IgD-negative memory B cell (primary cell): ENCODE results near the gene TIMM44. TPM values are rescaled to one million over a fixed set of nuclear protein-coding genes. Genes with fewer than 3 reads are reported as not detected.
"Not testable (repeated sequence)": the region's sequence is repeated elsewhere in the genome, so short reads cannot be mapped to it uniquely, and the experiment has no call there.

Source experiments
- H3K27ac Mint-ChIP-seq, 3 donors: one replicate each; pipeline ENCODE4 v1.8.0; 2020 to 2022; ENCODE audit warnings: mild to moderate bottlenecking in 3 of 3, mixed read lengths in 3 of 3, moderate library complexity in 1 of 3
- H3K27me3 Mint-ChIP-seq: one replicate; pipeline ENCODE4 v1.8.0; 2021; ENCODE audit warnings: mixed read lengths
- H3K36me3 Mint-ChIP-seq: one replicate; pipeline ENCODE4 v1.8.0; 2020; ENCODE audit warnings: mild to moderate bottlenecking, mixed read lengths
- H3K4me1 Mint-ChIP-seq, 3 donors: one replicate each; pipeline ENCODE4 v1.8.0; 2020 to 2022; ENCODE audit warnings: mixed read lengths in 3 of 3, mild to moderate bottlenecking in 1 of 3
- H3K4me3 Mint-ChIP-seq, 4 donors: one replicate each; pipeline ENCODE4 v1.8.0; 2020 to 2022; ENCODE audit warnings: mild to moderate bottlenecking in 4 of 4, mixed read lengths in 4 of 4, moderate library complexity in 3 of 4
- H3K9me3 Mint-ChIP-seq, 3 donors: one replicate each; pipeline ENCODE4 v1.8.0; 2020 to 2021; ENCODE audit warnings: mixed read lengths in 3 of 3, mild to moderate bottlenecking in 1 of 3
- polyA plus RNA-seq: library from polyadenylated mRNA; unstranded; fragments of 300-500 nt; fragmentation: Illumina TruSeq; gene quantifications from one replicate; pipeline ENCODE4 v1.2.3, GENCODE V29; 2021

The TIMM44 gene
- polyA plus RNA-seq, 1 donor from 2014 or later = 16.1 TPM

DNA sequence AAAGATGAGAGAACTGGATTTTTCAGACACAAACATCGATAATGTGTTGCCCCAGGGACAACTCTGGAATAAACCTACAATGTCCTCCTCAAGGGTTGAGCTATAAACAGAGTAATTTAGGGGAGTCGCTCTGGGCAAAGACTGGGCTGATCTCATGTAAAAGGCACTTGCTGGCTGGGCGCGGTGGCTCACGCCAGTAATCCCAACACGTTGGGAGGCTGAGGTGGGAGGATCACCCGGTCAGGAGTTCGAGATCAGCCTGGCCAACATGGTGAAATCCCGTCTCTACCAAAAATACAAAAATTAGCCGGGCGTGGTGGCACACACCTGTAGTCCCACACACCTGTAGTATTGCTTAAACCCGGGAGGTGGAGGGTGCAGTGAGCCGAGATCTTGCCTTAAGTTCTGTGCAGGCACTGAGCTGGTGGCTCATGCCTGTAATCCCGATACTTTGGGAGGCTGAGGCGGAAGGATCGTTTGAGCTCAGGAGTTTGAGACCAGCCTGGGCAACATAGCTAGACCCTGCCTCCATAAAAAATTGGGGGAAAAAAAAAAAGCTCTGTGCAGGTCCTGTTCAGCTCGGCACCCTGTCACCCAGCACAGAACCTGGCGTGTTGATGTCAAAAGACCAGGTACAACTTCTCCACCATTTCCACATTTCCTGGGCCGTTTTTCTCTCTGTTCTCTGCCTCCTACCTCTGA is 1.4 kb downstream of the TIMM44 start:
- H3K4me3 Mint-ChIP-seq = peak overlapping the region in 3 of 4 donors; percentile 64 to 87 (median 83)
- peaks cover 2% of the 10 kb centered on the region for H3K36me3 Mint-ChIP-seq

DNA sequence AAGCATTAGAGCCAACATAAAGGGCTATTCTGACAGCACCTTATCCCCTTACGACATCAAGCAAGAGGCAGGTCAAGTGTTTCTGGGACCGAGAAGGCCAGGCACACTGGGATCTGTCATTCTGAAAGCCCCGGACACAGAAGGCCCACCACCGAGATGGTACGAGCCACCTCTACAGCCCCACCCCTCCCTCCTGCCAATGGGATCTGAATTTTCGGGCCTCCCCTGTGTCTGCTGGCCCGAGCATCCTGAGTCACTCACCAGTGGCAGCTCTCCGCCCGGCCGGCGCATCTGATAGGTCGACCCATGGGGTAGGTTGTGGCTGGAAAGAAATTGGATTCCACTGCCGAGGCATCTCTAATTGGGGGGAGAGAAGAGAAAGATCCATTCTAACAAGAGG is 2.6 kb downstream of the TIMM44 start:
- no peaks in the 10 kb centered on the region for H3K9me3 Mint-ChIP-seq
- H3K4me3 Mint-ChIP-seq = peak overlapping the region in 3 of 4 donors; percentile 23 to 72 (median 48)
- H3K36me3 Mint-ChIP-seq = peaks cover 4% of the 10 kb centered on the region
- peaks cover 8 to 18% (median 15%) of the 10 kb centered on the region in 3 donors for H3K4me1 Mint-ChIP-seq
- H3K27me3 Mint-ChIP-seq = no peaks in the 10 kb centered on the region
- H3K27ac Mint-ChIP-seq = peak overlapping the region in 1 of 3 donors; percentile 53

More for the DNA sequence above, 1.4 kb downstream of the TIMM44 start:
- Mint-ChIP-seq H3K4me1 (peaks cover 8 to 18% (median 15%) of the 10 kb centered on the region in 3 donors), H3K27ac (peak overlapping the region in 2 of 3 donors; percentile 36 to 39), H3K9me3 (no peaks in the 10 kb centered on the region), H3K27me3 (no peaks in the 10 kb centered on the region)

GRCh38 chr19:7934766-7935165 is 8.7 kb downstream of the TIMM44 start:
- Mint-ChIP-seq H3K9me3 (no peaks in the 10 kb centered on the region), H3K4me1 (peaks cover 0 to 3% (median 3%) of the 10 kb centered on the region in 3 donors), H3K27me3 (no peaks in the 10 kb centered on the region), H3K27ac (no peak overlapping the region), H3K4me3 (no peak overlapping the region), H3K36me3 (peaks cover 2% of the 10 kb centered on the region)

DNA sequence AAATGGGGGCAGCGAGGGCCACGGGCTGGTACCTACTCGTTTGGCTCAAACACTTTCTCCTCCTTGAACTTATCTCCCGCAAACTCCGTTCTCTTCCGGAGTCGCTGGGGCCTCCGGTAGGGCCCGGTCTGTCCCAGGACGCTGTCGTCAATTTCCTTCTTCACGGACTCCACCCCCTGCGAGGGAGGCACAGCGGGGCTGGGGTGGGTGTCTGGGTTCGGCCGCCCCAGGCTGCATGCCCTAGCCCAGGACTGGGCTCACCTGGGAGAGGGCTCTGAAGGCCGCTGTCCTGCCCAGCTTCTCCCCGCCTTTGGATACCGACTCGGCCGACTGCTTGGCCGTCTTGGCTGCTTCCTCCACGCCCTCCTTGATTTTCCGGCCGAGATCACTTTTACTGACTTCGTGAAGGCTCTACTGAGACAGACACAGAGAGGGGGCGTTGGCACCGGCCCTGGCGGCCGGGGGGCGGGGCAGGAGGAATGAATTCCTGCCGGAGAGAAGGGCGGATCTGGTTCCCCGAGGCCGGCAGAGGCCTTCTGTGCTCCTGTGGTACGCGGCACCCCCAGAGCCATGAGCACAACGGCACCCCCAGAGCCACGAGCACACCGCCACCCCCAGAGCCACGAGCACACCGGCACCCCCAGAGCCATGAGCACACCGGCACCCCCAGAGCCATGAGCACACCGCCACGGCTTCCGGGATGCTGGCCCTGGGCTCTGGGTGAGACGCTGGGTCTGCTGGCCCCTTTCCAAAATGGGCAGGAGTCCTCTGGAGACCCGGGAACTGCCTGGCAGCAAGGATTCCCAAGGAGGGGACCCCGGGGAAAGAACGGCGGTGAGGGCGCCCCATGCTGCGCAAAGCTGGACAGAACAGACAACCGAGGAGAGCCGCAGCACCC is 9.4 kb downstream of the TIMM44 start:
- no peak overlapping the region for H3K27ac Mint-ChIP-seq
- H3K4me1 Mint-ChIP-seq = peaks cover 0 to 3% (median 3%) of the 10 kb centered on the region in 3 donors
- no peaks in the 10 kb centered on the region for H3K27me3 Mint-ChIP-seq
- no peak overlapping the region for H3K4me3 Mint-ChIP-seq
- H3K36me3 Mint-ChIP-seq = peaks cover 2% of the 10 kb centered on the region
- H3K9me3 Mint-ChIP-seq = no peaks in the 10 kb centered on the region

DNA sequence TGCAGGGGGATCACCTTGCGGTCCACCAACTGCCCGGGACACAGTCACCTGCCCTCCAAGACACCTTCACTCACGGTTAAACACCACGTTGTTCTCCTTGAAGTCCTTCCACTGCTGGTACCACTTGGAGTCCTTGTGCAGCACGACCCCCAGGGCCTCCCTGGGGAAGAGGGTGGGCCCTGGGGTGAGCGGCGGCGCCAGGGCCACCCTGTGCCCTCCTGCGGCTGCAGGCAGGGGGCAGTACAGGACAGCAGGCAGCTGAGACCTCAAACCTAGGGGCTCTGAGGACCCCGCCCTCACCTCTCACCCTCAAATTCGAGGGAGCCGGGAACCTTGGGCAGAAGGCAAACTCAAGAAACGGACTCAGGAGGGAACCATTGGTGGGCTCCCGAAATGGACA is 10.1 kb downstream of the TIMM44 start:
- Mint-ChIP-seq H3K9me3 (no peaks in the 10 kb centered on the region), H3K27ac (no peak overlapping the region), H3K4me3 (no peak overlapping the region), H3K4me1 (peaks cover 0 to 3% (median 0%) of the 10 kb centered on the region in 3 donors), H3K36me3 (peaks cover 4% of the 10 kb centered on the region), H3K27me3 (no peaks in the 10 kb centered on the region)

DNA sequence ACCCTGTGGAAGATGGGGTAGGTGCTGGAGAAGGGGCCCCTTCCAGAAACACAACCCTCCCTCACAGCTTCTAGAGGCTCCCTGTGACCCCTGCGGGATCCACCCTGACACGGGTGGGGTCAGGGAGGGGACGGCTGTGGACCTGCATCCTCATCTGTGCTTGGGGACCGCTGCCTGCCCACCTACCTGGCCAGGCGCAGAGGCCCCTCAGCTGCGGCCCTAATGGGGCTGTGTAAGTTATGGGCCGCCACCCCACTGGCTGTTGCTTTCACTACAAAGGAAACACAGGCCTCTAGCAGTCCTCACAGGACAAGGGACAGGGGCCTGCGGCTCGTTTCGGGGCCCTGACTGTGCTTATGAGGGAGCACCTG is 10.6 kb downstream of the TIMM44 start:
- H3K4me3 Mint-ChIP-seq = no peak overlapping the region
- H3K9me3 Mint-ChIP-seq = no peaks in the 10 kb centered on the region
- H3K27ac Mint-ChIP-seq = no peak overlapping the region
- H3K36me3 Mint-ChIP-seq = peaks cover 6% of the 10 kb centered on the region
- H3K27me3 Mint-ChIP-seq = no peaks in the 10 kb centered on the region
- peaks cover 0 to 7% (median 0%) of the 10 kb centered on the region in 3 donors for H3K4me1 Mint-ChIP-seq

GRCh38 chr19:7932276-7932929 is 11.1 kb downstream of the TIMM44 start:
- Mint-ChIP-seq H3K27ac (no peak overlapping the region), H3K9me3 (no peaks in the 10 kb centered on the region), H3K27me3 (no peaks in the 10 kb centered on the region), H3K4me1 (peaks cover 0 to 7% (median 0%) of the 10 kb centered on the region in 3 donors), H3K36me3 (peaks cover 6% of the 10 kb centered on the region), H3K4me3 (peak overlapping the region in 1 of 4 donors; percentile 55)

GRCh38 chr19:7931221-7932061 is 12.0 kb downstream of the TIMM44 start:
- peaks cover 4% of the 10 kb centered on the region for H3K36me3 Mint-ChIP-seq
- H3K9me3 Mint-ChIP-seq = no peaks in the 10 kb centered on the region
- H3K27ac Mint-ChIP-seq = no peak overlapping the region
- no peak overlapping the region for H3K4me3 Mint-ChIP-seq
- no peaks in the 10 kb centered on the region for H3K27me3 Mint-ChIP-seq
- peaks cover 0 to 7% (median 0%) of the 10 kb centered on the region in 3 donors for H3K4me1 Mint-ChIP-seq

DNA sequence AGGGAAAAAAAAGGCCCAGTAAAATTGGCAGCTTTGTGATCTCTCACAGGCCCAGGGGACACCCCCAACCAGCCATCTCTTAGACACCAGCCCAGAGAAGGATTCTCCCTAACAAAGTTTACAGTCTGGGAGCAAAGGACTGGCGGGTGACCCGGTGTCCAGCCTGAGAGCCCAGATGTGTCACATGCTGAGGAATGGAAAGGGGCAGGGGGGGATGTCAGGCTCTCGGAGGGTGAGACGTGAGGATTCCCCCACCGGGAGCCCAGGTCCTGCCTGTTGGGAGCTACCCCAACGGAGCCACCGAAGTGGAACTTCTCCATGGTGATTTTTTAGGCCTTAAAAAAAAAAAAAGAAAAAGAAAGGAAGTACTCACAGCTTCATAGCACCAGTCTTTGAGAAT is 12.7 kb downstream of the TIMM44 start:
- H3K27ac Mint-ChIP-seq = no peak overlapping the region

DNA sequence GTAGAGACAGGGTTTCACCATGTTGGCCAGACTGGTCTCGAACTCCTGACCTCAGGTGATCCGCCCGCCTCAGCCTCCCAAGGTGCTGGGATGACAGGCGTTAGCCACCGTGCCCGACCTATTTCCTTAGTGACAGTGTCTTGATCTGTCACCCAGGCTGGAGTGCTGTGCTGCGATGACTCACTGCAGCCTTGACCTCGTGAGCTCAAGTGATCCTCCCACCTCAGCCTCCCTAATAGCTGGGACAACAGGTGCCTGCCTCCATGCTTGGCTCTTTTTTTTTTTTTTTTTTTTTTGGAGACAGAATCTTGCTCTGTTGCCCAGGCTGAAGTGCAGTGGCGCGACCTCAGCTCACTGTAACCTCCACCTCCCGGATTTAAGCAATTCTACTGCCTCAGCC is 13.4 kb downstream of the TIMM44 start:
- not testable (repeated sequence) for H3K27ac Mint-ChIP-seq, H3K27me3 Mint-ChIP-seq, H3K36me3 Mint-ChIP-seq, H3K4me3 Mint-ChIP-seq, H3K9me3 Mint-ChIP-seq, H3K4me1 Mint-ChIP-seq

More for the DNA sequence above, 12.7 kb downstream of the TIMM44 start:
- no peaks in the 10 kb centered on the region for H3K9me3 Mint-ChIP-seq
- peaks cover 1% of the 10 kb centered on the region for H3K27me3 Mint-ChIP-seq
- peaks cover 4% of the 10 kb centered on the region for H3K36me3 Mint-ChIP-seq
- peaks cover 0 to 7% (median 0%) of the 10 kb centered on the region in 3 donors for H3K4me1 Mint-ChIP-seq
- H3K4me3 Mint-ChIP-seq = no peak overlapping the region

GRCh38 chr19:7928741-7929701 is 14.4 kb downstream of the TIMM44 start:
- H3K9me3 Mint-ChIP-seq = no peaks in the 10 kb centered on the region
- H3K27ac Mint-ChIP-seq = peak overlapping the region; percentile 58 to 96 (median 83)
- peak overlapping the region in 3 of 4 donors; percentile 30 to 85 (median 63) for H3K4me3 Mint-ChIP-seq
- H3K27me3 Mint-ChIP-seq = peaks cover 1% of the 10 kb centered on the region
- H3K4me1 Mint-ChIP-seq = peaks cover 1 to 7% (median 1%) of the 10 kb centered on the region in 3 donors
- H3K36me3 Mint-ChIP-seq = peaks cover 4% of the 10 kb centered on the region

DNA sequence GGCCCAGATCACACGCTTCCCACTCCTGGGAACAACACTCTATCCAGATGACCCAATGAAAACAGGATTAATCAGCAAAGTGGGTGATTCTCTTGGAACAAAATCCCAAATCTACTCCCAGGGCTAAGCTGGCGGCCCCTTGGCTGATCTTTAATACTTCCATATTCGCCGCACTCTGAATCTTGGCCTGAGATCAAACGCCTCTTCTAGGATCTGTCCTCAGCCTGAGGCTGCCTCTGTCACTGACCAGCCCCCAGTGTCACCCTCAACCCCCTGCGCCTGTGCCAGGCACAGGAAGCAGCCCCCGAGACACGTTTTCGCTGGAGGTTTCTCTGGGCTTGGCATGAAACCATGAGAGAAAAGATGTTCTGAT is 15.1 kb downstream of the TIMM44 start:
- no peaks in the 10 kb centered on the region for H3K9me3 Mint-ChIP-seq
- peaks cover 1 to 7% (median 1%) of the 10 kb centered on the region in 3 donors for H3K4me1 Mint-ChIP-seq
- peak overlapping the region in 2 of 3 donors; percentile 53 to 76 for H3K27ac Mint-ChIP-seq
- H3K36me3 Mint-ChIP-seq = peaks cover 4% of the 10 kb centered on the region
- H3K27me3 Mint-ChIP-seq = peaks cover 1% of the 10 kb centered on the region
- peak overlapping the region; percentile 21 to 85 (median 55) for H3K4me3 Mint-ChIP-seq

GRCh38 chr19:7927605-7928333 is 15.7 kb downstream of the TIMM44 start:
- peak overlapping the region; percentile 23 to 76 (median 53) for H3K27ac Mint-ChIP-seq
- H3K4me1 Mint-ChIP-seq = peaks cover 1 to 7% (median 3%) of the 10 kb centered on the region in 3 donors
- peak overlapping the region; percentile 9 to 85 (median 34) for H3K4me3 Mint-ChIP-seq
- H3K36me3 Mint-ChIP-seq = peaks cover 4% of the 10 kb centered on the region
- no peaks in the 10 kb centered on the region for H3K9me3 Mint-ChIP-seq
- H3K27me3 Mint-ChIP-seq = peaks cover 1% of the 10 kb centered on the region
